Anterior cingulate cortex (tissue), 58 donors: ENCODE results near the gene MIX23.
"Not testable (repeated sequence)": the region's sequence is repeated elsewhere in the genome, so short reads cannot be mapped to it uniquely, and the experiment has no call there.

Experiments used
- DNase-seq, 58 donors: peaks; one replicate each; lab custom pipeline; 2025; lab: John Stamatoyannopoulos, UW

The MIX23 gene

GRCh38 chr3:122392868-122393844 lies 10.1 kb upstream of the MIX23 start:
- DNase-seq, result peak in 4 of 58 donors; percentile 1 to 11 (median 3)

GRCh38 chr3:122391681-122392446 lies 8.8 kb upstream of the MIX23 start:
- DNase-seq, result no peak

GRCh38 chr3:122390665-122391064 lies 7.6 kb upstream of the MIX23 start:
- DNase-seq, result no peak

DNA sequence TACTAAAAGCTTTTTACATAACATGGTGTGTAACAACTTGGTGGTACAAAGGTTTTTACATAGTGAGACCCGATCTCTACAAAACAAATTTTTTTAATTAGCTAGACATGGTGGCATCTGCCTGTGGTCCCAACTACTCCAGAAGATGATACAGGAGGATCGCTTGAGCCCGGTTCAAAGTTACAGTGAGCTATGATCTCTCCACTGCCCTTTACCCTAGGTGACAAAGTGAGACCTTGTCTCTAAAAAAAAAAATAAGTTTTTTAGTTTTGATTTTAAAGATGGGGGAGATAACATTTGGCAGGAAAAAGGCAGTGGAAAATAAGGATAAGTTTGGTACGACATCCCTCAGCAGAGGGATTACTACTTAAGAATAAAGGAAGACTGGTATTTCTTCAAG lies 6.9 kb upstream of the MIX23 start:
- no peak for DNase-seq

DNA sequence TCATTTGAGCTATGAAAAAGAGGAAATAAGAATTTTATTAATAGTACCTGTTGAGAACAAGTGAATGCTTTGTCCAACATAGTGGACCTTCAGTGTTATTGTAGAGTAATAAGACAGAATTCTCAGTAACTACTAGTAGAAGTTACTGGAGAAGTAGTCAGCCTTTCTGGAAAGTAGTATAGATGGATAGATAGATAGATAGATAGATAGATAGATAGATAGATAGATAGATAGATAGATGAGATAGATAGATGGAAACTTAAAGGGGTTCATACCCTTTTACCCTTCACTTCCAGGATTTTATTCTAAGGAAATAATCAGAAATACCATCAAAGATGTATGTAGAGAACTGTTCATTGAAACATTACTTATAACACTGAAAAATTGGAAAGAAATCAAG lies 6.2 kb upstream of the MIX23 start:
- DNase-seq, result no peak

DNA sequence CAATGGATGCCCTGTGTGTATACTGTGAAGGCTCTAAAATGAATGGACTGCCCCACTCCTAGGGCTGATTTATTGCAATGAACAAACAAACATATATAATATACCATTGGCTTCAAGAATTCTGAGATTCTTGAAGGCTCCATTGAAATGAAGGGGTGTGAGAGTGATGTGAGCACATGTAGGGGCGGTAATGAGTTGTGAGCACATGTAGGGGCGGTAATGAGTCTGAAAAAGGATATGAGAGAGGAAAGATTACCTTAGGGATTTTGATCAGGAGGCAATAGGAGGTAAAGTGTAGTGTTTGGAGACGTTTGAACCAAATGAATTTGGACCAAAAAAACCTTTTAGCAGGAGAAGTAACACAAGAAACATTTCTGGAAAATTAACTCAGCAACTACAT lies 4.7 kb upstream of the MIX23 start:
- no peak for DNase-seq

DNA sequence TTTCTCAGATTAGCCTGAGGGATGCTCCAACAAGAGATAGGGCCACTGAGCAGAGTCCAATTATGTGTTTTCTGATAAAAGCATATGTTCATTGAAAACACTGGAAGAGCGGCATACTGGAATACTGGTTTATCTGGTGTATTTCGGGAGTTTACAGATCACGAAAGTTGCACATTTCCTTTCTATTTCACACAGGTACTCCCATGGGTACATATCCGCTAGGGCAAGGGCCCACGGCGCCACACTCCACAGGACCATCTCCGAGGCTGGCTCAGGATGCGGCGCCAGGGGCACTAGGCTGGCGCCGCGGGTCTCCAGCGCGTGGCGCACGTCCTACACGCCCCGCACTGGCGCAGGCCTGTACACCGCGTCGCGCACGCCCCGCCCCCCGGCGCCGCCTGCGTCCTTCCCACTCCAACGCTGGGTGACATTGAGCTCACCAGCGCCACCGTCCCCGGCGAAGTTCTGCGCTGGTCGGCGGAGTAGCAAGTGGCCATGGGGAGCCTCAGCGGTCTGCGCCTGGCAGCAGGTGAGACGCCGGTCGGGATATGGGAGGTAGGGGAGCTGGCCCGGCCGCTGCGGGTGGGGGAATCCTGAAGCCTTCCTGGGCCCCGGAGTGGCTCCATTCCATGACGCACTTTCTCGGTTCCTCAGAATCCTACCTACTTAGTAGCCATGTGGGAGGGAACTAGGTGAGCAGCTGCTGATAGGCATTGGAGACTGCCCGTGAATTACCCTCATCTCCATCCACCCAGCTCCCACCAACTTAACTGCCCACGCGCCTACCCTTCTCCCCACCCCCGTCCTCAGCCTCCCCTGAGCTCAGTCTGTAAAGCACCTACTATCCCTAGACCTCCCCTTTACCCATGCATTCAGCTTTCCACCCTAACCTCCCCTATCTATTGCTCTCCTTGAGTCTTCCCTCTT lies 1.0 kb upstream of the MIX23 start, which contains the start of gene FAM162A:
Gene FAM162A, plus strand, starts transcription at position 412 of the 927 bp plus-strand sequence. Its CDS starts 84 bp downstream, at position 496.
- peak; percentile 51 to 95 (median 90) for DNase-seq

GRCh38 chr3:122377975-122378374 lies 5.1 kb downstream of the MIX23 start:
- DNase-seq, result no peak

GRCh38 chr3:122374034-122374433 lies 9.0 kb downstream of the MIX23 start:
- DNase-seq, result no peak

GRCh38 chr3:122366379-122366749 lies 16.7 kb downstream of the MIX23 start:
- no peak for DNase-seq

DNA sequence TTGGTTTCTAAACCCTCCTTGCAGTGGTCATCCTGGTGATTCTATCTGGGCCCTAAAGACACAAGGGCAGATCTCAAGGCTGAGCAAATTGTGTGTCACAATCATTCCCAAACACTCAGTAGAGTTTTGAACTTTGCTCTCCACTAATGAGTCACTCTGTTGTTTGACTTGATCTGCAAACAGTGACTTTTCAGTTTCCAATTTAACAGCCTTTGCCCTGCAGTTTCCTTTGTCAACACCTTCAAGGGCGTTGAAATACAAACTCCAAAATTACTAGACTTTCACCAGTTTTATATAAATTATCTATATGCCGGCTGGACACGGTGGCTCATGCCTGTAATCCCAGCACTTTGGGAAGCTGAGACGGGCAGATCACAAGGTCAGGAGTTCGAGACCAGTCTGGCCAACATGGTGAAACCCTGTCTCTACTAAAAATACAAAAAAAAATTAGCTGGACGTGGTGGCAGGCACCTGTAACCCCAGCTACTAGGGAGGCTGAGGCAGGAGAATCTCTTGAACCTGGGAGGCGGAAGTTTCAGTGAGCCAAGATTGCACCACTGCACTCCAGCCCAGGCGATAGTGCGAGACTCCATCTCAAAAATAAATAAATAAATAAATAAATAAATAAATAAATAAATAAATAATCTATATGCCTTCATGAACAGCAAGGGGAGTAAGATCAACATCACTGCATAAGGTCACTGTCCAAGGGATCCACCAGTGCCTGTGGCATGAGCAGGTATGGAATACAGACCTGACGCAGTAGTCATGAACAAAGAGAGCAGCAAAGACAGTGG lies 17.3 kb downstream of the MIX23 start:
- not testable (repeated sequence) for DNase-seq

- DNase-seq, result no peak
Observed at GRCh38 chr3:122365073-122365472, 18.0 kb downstream of the MIX23 start.

DNA sequence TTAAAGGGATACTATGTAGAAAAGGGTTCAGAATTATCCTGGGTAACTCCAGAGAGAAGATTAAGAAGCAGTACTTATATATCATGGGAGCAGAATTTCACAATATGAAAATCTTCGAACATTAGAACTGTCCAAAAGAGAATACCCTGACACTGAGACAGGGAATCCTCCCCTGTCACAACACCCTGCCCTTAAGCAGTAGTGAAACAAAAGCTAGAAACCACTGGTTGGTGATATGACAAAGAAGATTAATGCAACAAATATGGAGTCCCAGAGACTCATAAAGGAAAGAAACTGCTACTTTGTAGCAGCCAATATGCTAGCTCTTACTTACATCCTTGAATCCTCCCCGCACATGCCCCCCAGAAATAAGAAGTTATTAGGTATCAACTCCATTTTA lies 18.5 kb downstream of the MIX23 start:
- no peak for DNase-seq

DNA sequence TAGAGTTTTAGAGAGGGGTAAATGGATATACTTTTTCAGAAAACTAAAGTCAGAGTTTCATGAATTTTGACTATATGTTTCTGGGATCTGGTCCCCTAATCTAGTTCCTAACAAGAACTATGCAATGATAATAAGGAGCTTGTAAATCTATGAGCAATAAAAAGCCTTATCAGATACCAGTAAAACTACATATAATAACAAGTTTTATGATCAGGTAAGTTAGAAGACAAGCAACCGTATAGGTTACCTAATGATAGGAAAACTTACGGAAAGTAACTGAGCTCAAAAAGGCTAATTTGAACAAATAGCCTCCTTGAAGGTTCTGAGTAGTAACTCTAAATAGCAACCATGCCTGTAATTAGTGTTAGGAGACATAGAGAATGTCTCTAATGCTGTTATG lies 21.0 kb downstream of the MIX23 start:
- DNase-seq, result no peak

DNA sequence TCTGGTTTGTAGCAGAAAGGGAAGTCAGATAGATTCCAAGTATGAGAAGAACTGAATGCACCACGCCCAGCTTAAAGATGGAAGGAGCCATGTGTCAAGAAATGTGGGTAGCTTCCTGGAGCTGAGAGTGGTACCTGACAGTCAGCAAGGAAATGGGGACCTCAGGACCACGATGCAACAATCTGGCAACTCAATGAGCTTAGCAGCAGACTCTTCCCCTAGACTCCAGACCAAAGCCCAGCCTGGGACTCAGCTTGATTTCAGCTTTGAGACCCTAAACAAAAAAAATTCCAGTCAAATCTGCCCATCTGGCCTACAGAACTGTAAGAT lies 24.4 kb downstream of the MIX23 start:
- DNase-seq, result no peak

DNA sequence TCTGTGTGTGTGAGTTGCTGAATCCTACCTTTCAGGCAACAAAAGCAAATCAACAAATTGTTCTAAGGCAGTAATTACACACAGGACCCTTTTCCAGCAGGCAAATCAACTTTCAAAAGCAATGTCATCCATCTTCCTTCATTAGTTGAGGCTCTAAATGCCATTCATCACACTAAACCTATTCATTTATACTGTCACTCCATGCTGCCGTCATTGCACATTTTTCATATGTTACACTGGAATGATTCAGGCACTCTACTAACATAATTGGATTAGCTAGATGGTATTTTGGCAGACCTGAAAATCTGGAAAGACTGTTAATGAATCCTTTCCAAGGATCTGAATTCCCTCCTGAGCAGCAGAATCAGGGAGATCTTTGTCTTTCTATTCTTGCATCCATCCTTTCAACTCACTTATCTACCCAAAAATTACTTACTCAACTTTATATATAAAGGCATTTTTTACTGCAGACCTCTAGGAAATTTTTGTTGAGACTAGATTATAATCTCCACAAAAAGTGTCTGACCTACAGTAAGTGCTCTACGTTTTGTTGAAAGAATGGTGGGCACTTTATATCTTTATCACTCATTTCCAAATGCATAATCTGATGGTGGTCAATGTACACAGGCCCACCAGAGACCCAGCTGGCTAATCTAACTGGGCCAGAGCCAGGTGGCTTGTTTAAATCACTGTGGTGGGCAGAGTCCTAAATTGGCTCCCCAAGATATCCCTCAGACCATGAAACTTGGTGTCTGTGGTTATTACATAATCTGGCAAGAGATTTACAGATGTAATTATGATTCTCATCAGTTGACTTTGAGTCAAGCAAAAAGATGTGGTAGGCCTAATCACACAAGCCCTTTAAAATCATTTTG lies 25.0 kb downstream of the MIX23 start:
- no peak for DNase-seq

GRCh38 chr3:122356402-122356801 lies 26.6 kb downstream of the MIX23 start:
- peak in 6 of 58 donors; percentile 2 to 12 (median 4) for DNase-seq

DNA sequence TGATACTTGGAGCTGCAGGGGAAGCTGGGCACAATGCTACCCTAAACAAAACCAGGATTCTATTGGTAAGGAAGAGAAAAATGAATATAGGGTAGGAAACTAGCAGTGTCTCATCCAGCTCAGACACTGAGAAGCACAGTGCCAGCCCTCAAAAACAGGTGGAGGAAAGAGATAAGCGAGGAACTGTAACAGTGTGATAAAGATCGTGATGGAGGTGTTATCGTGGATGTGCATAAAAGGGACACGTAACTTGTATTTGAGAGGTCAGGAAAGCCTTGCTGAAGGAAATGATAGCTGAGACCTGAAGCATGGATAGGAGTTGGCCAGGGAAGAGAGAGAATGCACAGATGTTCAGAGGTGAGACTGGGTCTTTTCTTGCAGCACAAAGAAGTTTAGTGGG lies 27.4 kb downstream of the MIX23 start:
- DNase-seq, result no peak
